NOMO-1 treated with dmso at 0.1 percent for 144 hours (cell line): Measurements from ENCODE around the gene UQCRC2.
"Not testable (repeated sequence)": the region's sequence is repeated elsewhere in the genome, so short reads cannot be mapped to it uniquely, and the experiment has no call there.

Experiments
- DNase-seq: peaks from one replicate; lab custom pipeline; 2025; ENCODE audit not compliant: unreplicated experiment; lab: John Stamatoyannopoulos, UW

Gene UQCRC2

GRCh38 chr16:21952793-21953540, at the start of gene UQCRC2:
Gene UQCRC2 (plus strand): TSS chr16:21953361. CDS start chr16:21953424, 63 bp downstream.
- DNase-seq = peak; percentile 92

- not testable (repeated sequence) for DNase-seq
Measured at GRCh38 chr16:21932650-21933049, 20.5 kb upstream of the UQCRC2 start.

GRCh38 chr16:21933316-21933715, 19.8 kb upstream of the UQCRC2 start:
- DNase-seq = not testable (repeated sequence)

- not testable (repeated sequence) for DNase-seq
Measured at GRCh38 chr16:21933790-21934189, 19.4 kb upstream of the UQCRC2 start.

GRCh38 chr16:21936216-21936615, 16.9 kb upstream of the UQCRC2 start:
- DNase-seq = not testable (repeated sequence)

- DNase-seq = no peak
Measured at GRCh38 chr16:21937336-21937829, 15.8 kb upstream of the UQCRC2 start.

GRCh38 chr16:21940570-21940969, 12.6 kb upstream of the UQCRC2 start:
- peak; percentile 38 for DNase-seq

- DNase-seq = no peak
Measured at GRCh38 chr16:21943571-21943970, 9.6 kb upstream of the UQCRC2 start.

- no peak for DNase-seq
Measured at GRCh38 chr16:21946889-21947635, 6.1 kb upstream of the UQCRC2 start.

- DNase-seq = no peak
Measured at GRCh38 chr16:21949713-21950260, 3.4 kb upstream of the UQCRC2 start.

- DNase-seq = no peak
Measured at GRCh38 chr16:21950782-21951521, 2.2 kb upstream of the UQCRC2 start.

- DNase-seq = peak; percentile 38
Measured at GRCh38 chr16:21952040-21952792, 945 bp upstream of the UQCRC2 start.

- DNase-seq = no peak
Measured at GRCh38 chr16:21953541-21953902, 361 bp downstream of the UQCRC2 start.

GRCh38 chr16:21957714-21958346, 4.7 kb downstream of the UQCRC2 start:
- DNase-seq = no peak

- DNase-seq = no peak
Measured at GRCh38 chr16:21959050-21959449, 5.9 kb downstream of the UQCRC2 start.

- no peak for DNase-seq
Measured at GRCh38 chr16:21962475-21962874, 9.3 kb downstream of the UQCRC2 start.

GRCh38 chr16:21963887-21964286, 10.7 kb downstream of the UQCRC2 start:
- DNase-seq = no peak

GRCh38 chr16:21964353-21964752, 11.2 kb downstream of the UQCRC2 start:
- no peak for DNase-seq

- no peak for DNase-seq
Measured at GRCh38 chr16:21971856-21972255, 18.7 kb downstream of the UQCRC2 start.

GRCh38 chr16:21973945-21974344, 20.8 kb downstream of the UQCRC2 start:
- DNase-seq = no peak
